GM18867 (cell line): ENCODE data around the gene SCO1.
"Not testable (repeated sequence)": the region's sequence is repeated elsewhere in the genome, so short reads cannot be mapped to it uniquely, and the experiment has no call there.

Experiments
- ATAC-seq: cut with Tn5 transposase; IDR thresholded peaks from one replicate; pipeline ENCODE4 v1.9.1; 2021; ENCODE audit warnings: mild to moderate bottlenecking, moderate library complexity; ENCODE audit not compliant: unreplicated experiment

The SCO1 gene

GRCh38 chr17:10697092-10698081 lies at the start of gene SCO1, which contains the start of gene ADPRM:
Gene SCO1, minus strand, starts transcription at chr17:10697533. Its CDS starts 26 bp downstream, at chr17:10697507.
Gene ADPRM, plus strand, starts transcription at chr17:10697594. Its CDS starts 7,333 bp downstream, at chr17:10704927.
- ATAC-seq, result peak; percentile 96

GRCh38 chr17:10745231-10745630 lies 47.9 kb upstream of the SCO1 start:
- ATAC-seq, result no peak

- ATAC-seq, result no peak
These were observed 47.2 kb upstream of the SCO1 start for GRCh38 chr17:10744501-10745000.

GRCh38 chr17:10743316-10744009 lies 46.1 kb upstream of the SCO1 start:
- ATAC-seq, result no peak

GRCh38 chr17:10742431-10742830 lies 45.1 kb upstream of the SCO1 start:
- no peak for ATAC-seq

GRCh38 chr17:10741416-10742135 lies 44.2 kb upstream of the SCO1 start:
- no peak for ATAC-seq

- ATAC-seq, result no peak
These were observed 42.1 kb upstream of the SCO1 start for GRCh38 chr17:10739386-10739785.

GRCh38 chr17:10738521-10739258 lies 41.4 kb upstream of the SCO1 start:
- no peak for ATAC-seq

- ATAC-seq, result no peak
These were observed 40.4 kb upstream of the SCO1 start for GRCh38 chr17:10737736-10738135.

- no peak for ATAC-seq
These were observed 39.9 kb upstream of the SCO1 start for GRCh38 chr17:10737168-10737622.

- no peak for ATAC-seq
These were observed 38.5 kb upstream of the SCO1 start for GRCh38 chr17:10735821-10736220.

- no peak for ATAC-seq
These were observed 37.9 kb upstream of the SCO1 start for GRCh38 chr17:10735251-10735650.

GRCh38 chr17:10733666-10734065 lies 36.3 kb upstream of the SCO1 start:
- ATAC-seq, result no peak

- ATAC-seq, result not testable (repeated sequence)
These were observed 34.8 kb upstream of the SCO1 start for GRCh38 chr17:10732121-10732520.

GRCh38 chr17:10731408-10731879 lies 34.1 kb upstream of the SCO1 start:
- ATAC-seq, result no peak

- not testable (repeated sequence) for ATAC-seq
These were observed 32.9 kb upstream of the SCO1 start for GRCh38 chr17:10730247-10730646.

- peak; percentile 66 for ATAC-seq
These were observed 32.2 kb upstream of the SCO1 start, which contains the start of gene TMEM220 for GRCh38 chr17:10729334-10730193. Gene TMEM220, minus strand, starts transcription at chr17:10730023. Its CDS starts 172 bp downstream, at chr17:10729851.

GRCh38 chr17:10728331-10728892 lies 31.1 kb upstream of the SCO1 start:
- ATAC-seq, result no peak

GRCh38 chr17:10727192-10727591 lies 29.9 kb upstream of the SCO1 start:
- no peak for ATAC-seq
